Panc1 (cell line): ENCODE data around the gene SVIL. TPM values are rescaled to one million over a fixed set of nuclear protein-coding genes. Genes with fewer than 3 reads are reported as not detected.
"Not testable (repeated sequence)": the region's sequence is repeated elsewhere in the genome, so short reads cannot be mapped to it uniquely, and the experiment has no call there.

Experiments
- ATAC-seq: fragments of 200-7000 bp; cut with Tn5 transposase; 2 replicates; pipeline ENCODE4 v1.9.1; 2020; ENCODE audit warnings: mild to moderate bottlenecking, moderate library complexity
- BruUV-seq: library from RNA; stranded (reverse); fragments of 400-500 nt; replicated peaks from 2 replicates; lab custom pipeline; 2021; lab: Mats Ljungman, UMichigan
- CTCF ChIA-PET: fragments of 300-600 bp; sonication (Branson Sonifier 250); formaldehyde crosslinking; loops from one replicate; lab custom pipeline; 2022; ENCODE audit warnings: antibody characterized with exemption; lab: Charles Lee
- POLR2A ChIA-PET: fragments of 300-600 bp; sonication (Branson Sonifier 250); formaldehyde crosslinking; loops from one replicate; lab custom pipeline; 2022; ENCODE audit warnings: antibody characterized with exemption; lab: Charles Lee
- DNase-seq: peaks from one replicate; pipeline ENCODE4 v3.0.0-alpha.2; 2010; ENCODE audit warnings: low read depth, low spot score
- H3K27ac ChIP-seq: 2 replicates; pipeline ENCODE4 v1.5.1; 2011; ENCODE audit warnings: mild to moderate bottlenecking, low read length, inconsistent platforms
- H3K27me3 ChIP-seq: fragments of 200-500 bp; sonication (Bioruptor generic); 2 replicates; pipeline ENCODE4 v1.6.0; 2014; ENCODE audit warnings: low read length, inconsistent platforms; ENCODE audit not compliant: control insufficient read depth, insufficient read depth
- H3K36me3 ChIP-seq: fragments of 200-500 bp; sonication (Bioruptor generic); 2 replicates; pipeline ENCODE4 v1.5.1; 2014; ENCODE audit warnings: inconsistent platforms, mild to moderate bottlenecking, low read length, moderate library complexity; ENCODE audit not compliant: control insufficient read depth, insufficient read depth
- H3K4me1 ChIP-seq: 2 replicates; pipeline ENCODE4 v1.5.1; 2011; ENCODE audit warnings: inconsistent platforms, mild to moderate bottlenecking, low read length, moderate library complexity; ENCODE audit not compliant: control insufficient read depth, insufficient read depth
- H3K4me3 ChIP-seq, 2 experiments: 2 replicates each; pipeline ENCODE4 v1.5.1; 2011 to 2012; ENCODE audit warnings: low read depth in 2 of 2, low read length in 2 of 2, mild to moderate bottlenecking in 2 of 2, inconsistent platforms in 1 of 2, moderate library complexity in 1 of 2
- H3K9me3 ChIP-seq: fragments of 200-500 bp; sonication (Bioruptor generic); 2 replicates; pipeline ENCODE4 v1.5.1; 2014; ENCODE audit warnings: low read depth, mild to moderate bottlenecking, inconsistent platforms, low read length, moderate library complexity; ENCODE audit not compliant: control insufficient read depth, insufficient read depth
- POLR2AphosphoS5 ChIP-seq: IDR thresholded peaks from 2 replicates; pipeline ENCODE4 v1.6.1; 2012; ENCODE audit warnings: mild to moderate bottlenecking, low read depth, low read length, moderate library complexity
- SIN3A ChIP-seq: IDR thresholded peaks from 2 replicates; pipeline ENCODE4 v1.6.1; 2012; ENCODE audit warnings: low read depth, mild to moderate bottlenecking, low read length, moderate library complexity, borderline replicate concordance; ENCODE audit not compliant: insufficient read depth
- TCF7L2 ChIP-seq: IDR thresholded peaks from 2 replicates; pipeline ENCODE4 v1.6.1; 2011; ENCODE audit warnings: mild to moderate bottlenecking, low read depth, low read length, inconsistent platforms
- in situ Hi-C: cut with HindIII; loops from 2 replicates; pipeline ENCODE4 v1.10.0; 2016; ENCODE audit warnings: low sequenced_read_pairs, low pct_unique_long_range_greater_than_20kb
- intact Hi-C: fragments of 100-400 bp; cut with micrococcal nuclease; formaldehyde crosslinking; loops from one replicate; pipeline ENCODE4 v1.10.0; 2022; ENCODE audit not compliant: unreplicated experiment
- total RNA-seq: library from RNA; stranded (reverse); gene quantifications from one replicate; pipeline ENCODE4 v1.2.1, GENCODE V29; 2021; ENCODE audit not compliant: unreplicated experiment
- TF ChIP-seq, protein P1 (sequence below): fragments of 450-650 bp; IDR thresholded peaks from 2 replicates; pipeline ENCODE4 v1.5.1; 2017; ENCODE audit warnings: mild to moderate bottlenecking
- TF ChIP-seq, protein P2 (sequence below), 2 experiments: IDR thresholded peaks; 2 replicates each; pipeline ENCODE4 v1.6.1; 2011 to 2012; ENCODE audit warnings: low read depth in 2 of 2, control low read depth in 1 of 2, low read length in 1 of 2, mild to moderate bottlenecking in 1 of 2, moderate library complexity in 1 of 2; ENCODE audit not compliant: insufficient read depth in 1 of 2

The SVIL gene
- total RNA-seq, 1 experiment from 2014 or later, result 72.8 TPM

DNA sequence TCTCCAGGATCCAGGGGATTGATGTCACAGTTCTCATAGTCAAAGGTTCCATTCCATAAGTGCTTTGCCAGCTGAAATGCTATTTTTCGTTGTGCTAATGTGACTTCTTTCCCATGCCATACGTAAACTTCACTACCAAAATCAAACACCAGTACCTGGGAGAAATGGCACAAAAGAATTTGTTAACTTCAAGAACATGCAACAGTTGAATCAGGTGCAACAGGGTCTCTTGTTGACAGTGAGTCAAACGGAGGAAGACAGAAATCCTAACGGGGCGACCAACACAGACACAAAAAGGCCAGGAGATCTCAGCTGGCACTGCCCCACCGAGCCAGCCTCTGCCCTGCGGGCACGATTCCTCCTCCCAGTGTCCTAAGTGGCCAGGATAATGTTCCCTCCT lies 150.1 kb downstream of the SVIL start:
- intact Hi-C loops, CTCF ChIA-PET, POLR2A ChIA-PET, H3K9me3 ChIP-seq, H3K27ac ChIP-seq, H3K4me3 ChIP-seq, ATAC-seq, H3K36me3 ChIP-seq, in situ Hi-C loops, H3K27me3 ChIP-seq, H3K4me1 ChIP-seq, DNase-seq, BruUV-seq: not testable (repeated sequence)

DNA sequence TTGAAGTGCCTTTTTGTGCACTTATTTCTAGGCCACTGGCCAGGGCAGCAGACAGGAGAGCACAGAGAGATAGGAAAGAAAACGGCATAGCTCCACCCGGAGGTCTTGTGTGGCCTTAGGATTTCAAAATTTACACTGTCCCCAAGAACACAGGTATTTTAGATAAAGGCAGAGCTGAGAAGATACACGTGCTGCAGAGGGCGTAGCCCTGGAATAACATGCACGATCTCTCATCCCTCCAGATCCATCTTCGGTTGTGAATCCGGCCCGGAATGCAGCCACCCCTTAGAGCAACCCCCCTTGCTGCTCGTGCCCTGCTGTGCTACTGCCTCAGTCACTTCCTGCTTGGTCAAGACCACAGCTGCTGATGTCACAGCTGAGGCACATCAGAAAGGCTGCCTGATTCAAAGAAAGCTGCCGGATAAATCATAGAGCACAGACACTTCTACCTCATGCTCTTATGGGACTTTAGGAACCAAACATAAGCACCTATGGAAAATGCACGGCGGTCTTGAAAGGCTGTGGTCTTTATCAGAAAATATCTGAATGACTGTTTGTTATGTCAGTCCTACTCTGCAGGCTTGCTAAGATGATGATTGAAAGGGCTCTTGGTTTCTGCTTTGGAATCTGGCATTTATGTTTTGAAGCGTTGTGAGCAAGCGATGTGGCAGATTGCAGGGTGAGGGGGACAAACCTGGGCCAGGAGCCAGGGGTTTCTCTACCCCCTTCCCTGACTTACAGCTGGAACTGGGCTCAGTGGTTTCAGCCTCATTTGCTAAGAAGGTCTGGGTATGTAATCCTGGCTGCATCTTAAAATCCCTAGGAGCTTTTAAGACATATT lies 152.0 kb downstream of the SVIL start:
- POLR2A ChIA-PET, result no interaction called here

More for the DNA sequence above, 152.0 kb downstream of the SVIL start:
- in situ Hi-C loops, result no loop called here
- intact Hi-C loops, result no loop called here
- ATAC-seq, result no peak; the same call in 1 of the 2 replicates
- no peak for DNase-seq
- CTCF ChIA-PET, result no interaction called here
- BruUV-seq, result no TSS peak
- no peak for TF ChIP-seq SIN3A
- TF ChIP-seq POLR2AphosphoS5, result no peak
- TF ChIP-seq TCF7L2, result no peak
- TF ChIP-seq, protein P1, sequence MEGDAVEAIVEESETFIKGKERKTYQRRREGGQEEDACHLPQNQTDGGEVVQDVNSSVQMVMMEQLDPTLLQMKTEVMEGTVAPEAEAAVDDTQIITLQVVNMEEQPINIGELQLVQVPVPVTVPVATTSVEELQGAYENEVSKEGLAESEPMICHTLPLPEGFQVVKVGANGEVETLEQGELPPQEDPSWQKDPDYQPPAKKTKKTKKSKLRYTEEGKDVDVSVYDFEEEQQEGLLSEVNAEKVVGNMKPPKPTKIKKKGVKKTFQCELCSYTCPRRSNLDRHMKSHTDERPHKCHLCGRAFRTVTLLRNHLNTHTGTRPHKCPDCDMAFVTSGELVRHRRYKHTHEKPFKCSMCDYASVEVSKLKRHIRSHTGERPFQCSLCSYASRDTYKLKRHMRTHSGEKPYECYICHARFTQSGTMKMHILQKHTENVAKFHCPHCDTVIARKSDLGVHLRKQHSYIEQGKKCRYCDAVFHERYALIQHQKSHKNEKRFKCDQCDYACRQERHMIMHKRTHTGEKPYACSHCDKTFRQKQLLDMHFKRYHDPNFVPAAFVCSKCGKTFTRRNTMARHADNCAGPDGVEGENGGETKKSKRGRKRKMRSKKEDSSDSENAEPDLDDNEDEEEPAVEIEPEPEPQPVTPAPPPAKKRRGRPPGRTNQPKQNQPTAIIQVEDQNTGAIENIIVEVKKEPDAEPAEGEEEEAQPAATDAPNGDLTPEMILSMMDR, result no peak
- TF ChIP-seq, protein P2, sequence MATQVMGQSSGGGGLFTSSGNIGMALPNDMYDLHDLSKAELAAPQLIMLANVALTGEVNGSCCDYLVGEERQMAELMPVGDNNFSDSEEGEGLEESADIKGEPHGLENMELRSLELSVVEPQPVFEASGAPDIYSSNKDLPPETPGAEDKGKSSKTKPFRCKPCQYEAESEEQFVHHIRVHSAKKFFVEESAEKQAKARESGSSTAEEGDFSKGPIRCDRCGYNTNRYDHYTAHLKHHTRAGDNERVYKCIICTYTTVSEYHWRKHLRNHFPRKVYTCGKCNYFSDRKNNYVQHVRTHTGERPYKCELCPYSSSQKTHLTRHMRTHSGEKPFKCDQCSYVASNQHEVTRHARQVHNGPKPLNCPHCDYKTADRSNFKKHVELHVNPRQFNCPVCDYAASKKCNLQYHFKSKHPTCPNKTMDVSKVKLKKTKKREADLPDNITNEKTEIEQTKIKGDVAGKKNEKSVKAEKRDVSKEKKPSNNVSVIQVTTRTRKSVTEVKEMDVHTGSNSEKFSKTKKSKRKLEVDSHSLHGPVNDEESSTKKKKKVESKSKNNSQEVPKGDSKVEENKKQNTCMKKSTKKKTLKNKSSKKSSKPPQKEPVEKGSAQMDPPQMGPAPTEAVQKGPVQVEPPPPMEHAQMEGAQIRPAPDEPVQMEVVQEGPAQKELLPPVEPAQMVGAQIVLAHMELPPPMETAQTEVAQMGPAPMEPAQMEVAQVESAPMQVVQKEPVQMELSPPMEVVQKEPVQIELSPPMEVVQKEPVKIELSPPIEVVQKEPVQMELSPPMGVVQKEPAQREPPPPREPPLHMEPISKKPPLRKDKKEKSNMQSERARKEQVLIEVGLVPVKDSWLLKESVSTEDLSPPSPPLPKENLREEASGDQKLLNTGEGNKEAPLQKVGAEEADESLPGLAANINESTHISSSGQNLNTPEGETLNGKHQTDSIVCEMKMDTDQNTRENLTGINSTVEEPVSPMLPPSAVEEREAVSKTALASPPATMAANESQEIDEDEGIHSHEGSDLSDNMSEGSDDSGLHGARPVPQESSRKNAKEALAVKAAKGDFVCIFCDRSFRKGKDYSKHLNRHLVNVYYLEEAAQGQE (IDR thresholded peaks at IDR 0.05; ENCODE audit: insufficient read depth in 1 of 2, low read depth in 2 of 2, low read length in 1 of 2), result no peak
- H3K4me1 ChIP-seq, result no peaks in the 10 kb centered on the region
- H3K27me3 ChIP-seq, result no peaks in the 10 kb centered on the region
- no peaks in the 10 kb centered on the region for H3K9me3 ChIP-seq
- no peak overlapping the region for H3K27ac ChIP-seq
- no peak overlapping the region for H3K4me3 ChIP-seq
- H3K36me3 ChIP-seq, result no peaks in the 10 kb centered on the region
